ENCODE results near the gene PPIP5K1. TPM values are rescaled to one million over a fixed set of nuclear protein-coding genes. Genes with fewer than 3 reads are reported as not detected.

Gene PPIP5K1
- polyA plus RNA-seq, 1 experiment = 19.3 TPM

DNA sequence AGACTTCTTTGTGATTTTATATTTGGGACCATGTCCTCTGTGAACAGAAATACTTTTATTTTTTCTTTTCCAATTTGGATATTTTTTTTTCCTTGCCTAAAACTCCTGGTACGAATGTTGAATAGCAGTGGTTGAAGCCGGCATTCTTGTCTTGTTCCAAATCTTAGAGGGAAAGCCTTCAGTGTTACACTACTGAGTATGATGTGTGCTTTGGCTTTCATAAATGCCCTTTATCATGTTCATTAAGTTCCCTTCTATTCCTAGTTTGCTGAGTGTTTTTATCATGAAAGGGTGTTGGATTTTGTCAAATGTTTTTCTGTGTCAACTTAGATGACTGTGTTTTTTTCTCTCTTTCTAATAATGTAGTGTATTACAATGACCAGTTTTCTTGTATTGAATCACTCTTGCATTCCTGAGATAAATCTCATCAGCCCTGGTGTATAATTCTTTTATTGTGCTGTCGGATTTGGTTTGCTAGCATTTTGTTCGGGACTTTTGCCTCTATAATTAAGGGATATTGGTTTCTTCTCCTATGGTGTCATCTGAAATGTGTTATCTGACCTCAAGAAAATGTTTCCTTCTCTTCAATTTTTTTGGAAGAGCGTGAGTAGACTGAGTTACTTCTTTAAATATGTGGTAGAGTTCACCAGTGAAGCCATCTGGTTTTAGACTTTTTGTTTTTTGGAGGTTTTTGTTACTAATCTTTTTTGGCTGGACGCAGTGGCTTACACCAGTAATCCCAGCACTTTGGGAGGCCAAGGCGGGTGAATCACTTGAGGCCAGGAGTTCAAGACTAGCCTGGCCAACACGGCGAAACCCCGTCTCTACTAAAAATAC, 39.3 kb downstream of the PPIP5K1 start:
- Histone ChIP-seq H3K27ac (ENCODE audit: low read depth, low read length) (no peak overlapping the region), H3K9me3 (ENCODE audit: control insufficient read depth, insufficient read depth, low read length) (no peaks in the 10 kb centered on the region), H3K27me3 (ENCODE audit: control insufficient read depth, insufficient read depth, low read length) (no peaks in the 10 kb centered on the region), H3K4me3 (ENCODE audit: low read depth, low read length) (no peak overlapping the region)
- ChIA-PET POLR2A (no interaction called here), CTCF (no interaction called here)
- TF ChIP-seq, protein P1, sequence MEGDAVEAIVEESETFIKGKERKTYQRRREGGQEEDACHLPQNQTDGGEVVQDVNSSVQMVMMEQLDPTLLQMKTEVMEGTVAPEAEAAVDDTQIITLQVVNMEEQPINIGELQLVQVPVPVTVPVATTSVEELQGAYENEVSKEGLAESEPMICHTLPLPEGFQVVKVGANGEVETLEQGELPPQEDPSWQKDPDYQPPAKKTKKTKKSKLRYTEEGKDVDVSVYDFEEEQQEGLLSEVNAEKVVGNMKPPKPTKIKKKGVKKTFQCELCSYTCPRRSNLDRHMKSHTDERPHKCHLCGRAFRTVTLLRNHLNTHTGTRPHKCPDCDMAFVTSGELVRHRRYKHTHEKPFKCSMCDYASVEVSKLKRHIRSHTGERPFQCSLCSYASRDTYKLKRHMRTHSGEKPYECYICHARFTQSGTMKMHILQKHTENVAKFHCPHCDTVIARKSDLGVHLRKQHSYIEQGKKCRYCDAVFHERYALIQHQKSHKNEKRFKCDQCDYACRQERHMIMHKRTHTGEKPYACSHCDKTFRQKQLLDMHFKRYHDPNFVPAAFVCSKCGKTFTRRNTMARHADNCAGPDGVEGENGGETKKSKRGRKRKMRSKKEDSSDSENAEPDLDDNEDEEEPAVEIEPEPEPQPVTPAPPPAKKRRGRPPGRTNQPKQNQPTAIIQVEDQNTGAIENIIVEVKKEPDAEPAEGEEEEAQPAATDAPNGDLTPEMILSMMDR (IDR thresholded peaks at IDR 0.05; ENCODE audit: low read depth, low read length) = no peak
- no peak for DNase-seq (ENCODE audit: low read depth, low spot score)

DNA sequence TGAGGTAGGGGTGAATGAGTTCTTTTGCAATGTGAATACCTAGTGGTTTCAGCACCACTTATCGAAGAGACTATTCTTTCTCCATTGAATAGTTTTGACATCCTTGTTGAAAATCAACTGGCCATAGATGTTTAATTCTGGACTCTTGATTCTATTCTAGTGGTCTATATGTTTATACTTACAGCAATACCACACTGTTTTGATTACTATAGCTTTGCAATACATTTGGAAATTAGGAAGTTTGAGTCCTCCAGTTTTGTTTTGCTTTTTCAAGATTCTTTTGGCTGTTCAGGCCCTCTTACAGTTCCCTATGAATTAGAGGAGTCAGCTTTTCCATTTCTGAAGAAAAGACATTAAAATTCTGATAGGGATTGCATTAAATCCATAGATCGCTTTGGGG, 42.5 kb downstream of the PPIP5K1 start:
- POLR2A ChIA-PET = no interaction called here
- Histone ChIP-seq H3K27me3 (ENCODE audit: control insufficient read depth, insufficient read depth, low read length) (no peaks in the 10 kb centered on the region), H3K9me3 (ENCODE audit: control insufficient read depth, insufficient read depth, low read length) (no peaks in the 10 kb centered on the region), H3K4me3 (ENCODE audit: low read depth, low read length) (no peak overlapping the region), H3K27ac (ENCODE audit: low read depth, low read length) (no peak overlapping the region)
- no peak for DNase-seq (ENCODE audit: low read depth, low spot score)
- TF ChIP-seq, protein P1 (IDR thresholded peaks at IDR 0.05; ENCODE audit: low read depth, low read length) = no peak
- CTCF ChIA-PET = no interaction called here

GRCh38 chr15:43545426-43545825, 44.6 kb downstream of the PPIP5K1 start:
- H3K9me3 ChIP-seq (ENCODE audit: control insufficient read depth, insufficient read depth, low read length) = no peaks in the 10 kb centered on the region
- no peak overlapping the region for H3K27ac ChIP-seq (ENCODE audit: low read depth, low read length)
- H3K27me3 ChIP-seq (ENCODE audit: control insufficient read depth, insufficient read depth, low read length) = no peaks in the 10 kb centered on the region
- CTCF ChIA-PET = no interaction called here
- TF ChIP-seq, protein P1 (IDR thresholded peaks at IDR 0.05; ENCODE audit: low read depth, low read length) = no peak
- no peak overlapping the region for H3K4me3 ChIP-seq (ENCODE audit: low read depth, low read length)
- POLR2A ChIA-PET = no interaction called here
- no peak for DNase-seq (ENCODE audit: low read depth, low spot score)

- Histone ChIP-seq H3K4me3 (ENCODE audit: low read depth, low read length) (no peak overlapping the region), H3K27me3 (ENCODE audit: control insufficient read depth, insufficient read depth, low read length) (no peaks in the 10 kb centered on the region), H3K27ac (ENCODE audit: low read depth, low read length) (no peak overlapping the region), H3K9me3 (ENCODE audit: control insufficient read depth, insufficient read depth, low read length) (no peaks in the 10 kb centered on the region)
- POLR2A ChIA-PET = no interaction called here
- TF ChIP-seq, protein P1 (IDR thresholded peaks at IDR 0.05; ENCODE audit: low read depth, low read length) = no peak
- CTCF ChIA-PET = no interaction called here
- DNase-seq (ENCODE audit: low read depth, low spot score) = no peak
These were observed 45.7 kb downstream of the PPIP5K1 start for GRCh38 chr15:43544266-43544665.

- Histone ChIP-seq H3K4me3 (ENCODE audit: low read depth, low read length) (no peak overlapping the region), H3K27ac (ENCODE audit: low read depth, low read length) (no peak overlapping the region), H3K27me3 (ENCODE audit: control insufficient read depth, insufficient read depth, low read length) (no peaks in the 10 kb centered on the region), H3K9me3 (ENCODE audit: control insufficient read depth, insufficient read depth, low read length) (no peaks in the 10 kb centered on the region)
- DNase-seq (ENCODE audit: low read depth, low spot score) = no peak
- TF ChIP-seq, protein P1 (IDR thresholded peaks at IDR 0.05; ENCODE audit: low read depth, low read length) = no peak
- ChIA-PET POLR2A (interaction anchor here (0.6 kb wide), 1 partner anchor 9 kb away, joined by 10 read pairs; no protein-coding TSS in a partner anchor), CTCF (interaction anchor here (0.8 to 1.3 kb wide), 2 partner anchors 28 to 58 kb away, joined by 4 to 5 read pairs; no protein-coding TSS in a partner anchor)
These were observed 48.2 kb downstream of the PPIP5K1 start for GRCh38 chr15:43541785-43542184.
